Stimulated activated naive B cell treated with anti-CD40 and anti-IgM and Interleukin-4, amounts not matched to agents 10 μg/mL and 1 μg/mL and 100 μg/mL, for 72 hours (primary cell): Measurements from ENCODE around the gene PTPRD.

Source experiments
- ATAC-seq, 2 donors: fragments of 150-1000 bp; cut with Tn5 transposase; replicated peaks; 2 replicates each; pipeline ENCODE4 v1.10.0; 2021; ENCODE audit warnings: moderate library complexity in 1 of 2
- DNase-seq: peaks from one replicate; pipeline ENCODE4 v3.0.0; 2021
- H3K27ac Mint-ChIP-seq: one replicate; pipeline ENCODE4 v1.8.0; 2022; ENCODE audit warnings: mild to moderate bottlenecking, mixed read lengths
- H3K27me3 Mint-ChIP-seq, 2 donors: one replicate each; pipeline ENCODE4 v1.8.0; 2022; ENCODE audit warnings: mixed read lengths in 2 of 2
- H3K36me3 Mint-ChIP-seq, 2 donors: one replicate each; pipeline ENCODE4 v1.8.0; 2022; ENCODE audit warnings: mixed read lengths in 2 of 2, mild to moderate bottlenecking in 1 of 2
- H3K4me1 Mint-ChIP-seq, 2 donors: one replicate each; pipeline ENCODE4 v1.8.0; 2022; ENCODE audit warnings: mixed read lengths in 2 of 2, mild to moderate bottlenecking in 1 of 2
- H3K4me3 Mint-ChIP-seq, 2 donors: one replicate each; pipeline ENCODE4 v1.8.0; 2022; ENCODE audit warnings: mild to moderate bottlenecking in 2 of 2, mixed read lengths in 2 of 2, moderate library complexity in 1 of 2
- H3K9me3 Mint-ChIP-seq, 2 donors: one replicate each; pipeline ENCODE4 v1.8.0; 2022; ENCODE audit warnings: mixed read lengths in 2 of 2, mild to moderate bottlenecking in 1 of 2

The PTPRD gene

DNA sequence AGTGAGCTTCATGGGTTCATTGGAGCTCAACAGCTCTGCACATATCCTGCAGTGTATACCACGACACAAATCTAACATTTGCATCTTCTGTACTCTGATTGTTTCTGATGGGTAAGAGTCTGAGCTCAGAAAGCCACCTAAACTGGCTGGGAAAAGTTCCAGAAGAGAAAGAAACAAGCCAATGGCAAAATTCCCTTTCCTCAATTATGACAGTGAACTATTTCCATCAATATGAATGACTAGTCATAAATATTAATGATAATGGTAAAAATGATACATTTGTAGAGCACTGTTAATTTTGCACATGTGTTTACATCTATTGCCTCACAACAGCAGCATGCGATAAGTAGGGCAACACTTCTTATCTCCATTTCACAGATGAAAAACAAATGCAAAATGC, 1711.7 kb downstream of the PTPRD start:
- Mint-ChIP-seq H3K27ac (no peak overlapping the region), H3K27me3 (peaks cover 0 to 5% of the 10 kb centered on the region in 2 donors), H3K4me1 (no peaks in the 10 kb centered on the region), H3K4me3 (no peak overlapping the region), H3K9me3 (no peaks in the 10 kb centered on the region), H3K36me3 (no peaks in the 10 kb centered on the region)
- ATAC-seq (no peak), DNase-seq (no peak)

DNA sequence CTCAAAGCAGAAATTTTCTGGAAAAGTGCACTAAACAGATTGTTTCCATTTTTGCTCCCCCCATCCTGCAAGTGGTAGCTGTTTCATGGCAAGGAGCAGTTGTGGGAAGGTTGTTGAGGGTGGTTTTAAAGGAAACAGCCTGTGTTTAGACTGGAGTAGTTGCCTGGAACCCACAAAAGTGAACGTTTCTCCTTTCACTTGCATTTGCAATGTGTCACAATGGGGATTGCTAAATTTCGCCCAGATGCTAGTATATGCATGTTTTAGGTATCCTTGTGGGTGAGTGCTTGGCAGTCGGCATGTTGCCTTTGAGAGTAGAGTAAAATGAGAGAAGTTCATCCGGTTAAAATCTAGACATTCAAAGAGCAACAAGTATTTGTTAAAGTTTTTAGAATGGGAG, 1713.3 kb downstream of the PTPRD start:
- no peak overlapping the region for H3K27ac Mint-ChIP-seq
- H3K4me1 Mint-ChIP-seq: peaks cover 1 to 6% of the 10 kb centered on the region in 2 donors
- H3K27me3 Mint-ChIP-seq: peaks cover 0 to 6% of the 10 kb centered on the region in 2 donors
- no peak overlapping the region for H3K4me3 Mint-ChIP-seq
- no peaks in the 10 kb centered on the region for H3K9me3 Mint-ChIP-seq
- ATAC-seq (no peak), DNase-seq (no peak)
- no peaks in the 10 kb centered on the region for H3K36me3 Mint-ChIP-seq

DNA sequence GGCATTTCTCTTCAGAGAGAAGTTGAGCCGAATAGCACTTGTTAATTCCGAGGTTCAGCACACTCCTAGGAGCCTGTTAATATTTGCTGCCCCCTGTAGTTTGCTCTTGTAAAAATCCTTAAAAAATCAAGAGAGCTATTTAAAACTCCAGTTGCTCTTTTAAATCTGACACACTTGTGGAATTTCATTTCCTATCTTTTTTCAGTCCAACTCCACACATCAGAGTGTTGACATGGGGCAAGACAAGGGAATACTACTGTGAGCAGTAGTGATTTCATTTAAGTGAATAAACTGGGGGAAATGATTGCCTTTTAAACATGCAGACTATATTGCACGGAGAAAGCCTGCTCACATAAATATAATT, 1717.0 kb downstream of the PTPRD start:
- Mint-ChIP-seq H3K4me3 (no peak overlapping the region), H3K27ac (no peak overlapping the region), H3K27me3 (peaks cover 0 to 6% of the 10 kb centered on the region in 2 donors), H3K9me3 (no peaks in the 10 kb centered on the region), H3K4me1 (peaks cover 1 to 6% of the 10 kb centered on the region in 2 donors), H3K36me3 (no peaks in the 10 kb centered on the region)
- DNase-seq (no peak), ATAC-seq (peak; percentile 43 to 46)

DNA sequence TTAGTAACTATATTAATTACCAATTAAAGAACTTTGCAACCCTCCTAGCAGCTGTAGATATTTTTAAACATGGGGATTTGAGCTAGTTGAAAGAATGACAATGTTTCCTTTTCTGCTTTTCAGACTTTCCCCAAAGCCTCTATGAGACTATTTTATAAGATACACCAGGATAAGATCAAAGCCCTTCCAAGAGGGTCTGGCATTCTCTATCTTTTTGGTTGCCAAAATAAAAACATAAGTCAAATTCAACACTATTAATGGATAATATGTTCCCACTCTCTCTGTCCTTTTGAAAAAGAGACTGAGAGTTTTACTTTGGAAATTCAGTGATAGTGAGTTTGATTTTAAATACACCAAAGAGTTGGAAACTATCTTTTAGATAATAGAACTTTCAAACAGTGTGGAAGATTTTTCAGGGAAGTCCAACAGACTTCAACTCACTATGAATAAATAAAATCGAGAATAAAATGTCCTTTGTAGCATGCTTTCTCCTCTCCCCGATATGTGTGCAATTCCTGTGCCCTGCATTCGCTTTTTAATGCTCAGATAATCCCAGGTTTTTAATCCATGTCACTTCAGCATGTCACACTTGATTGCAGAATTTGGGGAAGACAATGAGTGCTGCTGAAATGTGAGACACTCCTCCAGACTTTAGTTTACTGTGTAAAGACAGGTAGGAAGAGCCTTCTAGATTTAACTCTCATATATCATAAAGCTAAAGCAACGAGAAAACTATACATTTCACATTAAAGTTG, 1717.5 kb downstream of the PTPRD start:
- DNase-seq: no peak
- Mint-ChIP-seq H3K4me3 (no peak overlapping the region), H3K36me3 (no peaks in the 10 kb centered on the region), H3K9me3 (no peaks in the 10 kb centered on the region), H3K27me3 (peaks cover 0 to 6% of the 10 kb centered on the region in 2 donors), H3K4me1 (peaks cover 1 to 6% of the 10 kb centered on the region in 2 donors), H3K27ac (no peak overlapping the region)
- ATAC-seq: no peak

DNA sequence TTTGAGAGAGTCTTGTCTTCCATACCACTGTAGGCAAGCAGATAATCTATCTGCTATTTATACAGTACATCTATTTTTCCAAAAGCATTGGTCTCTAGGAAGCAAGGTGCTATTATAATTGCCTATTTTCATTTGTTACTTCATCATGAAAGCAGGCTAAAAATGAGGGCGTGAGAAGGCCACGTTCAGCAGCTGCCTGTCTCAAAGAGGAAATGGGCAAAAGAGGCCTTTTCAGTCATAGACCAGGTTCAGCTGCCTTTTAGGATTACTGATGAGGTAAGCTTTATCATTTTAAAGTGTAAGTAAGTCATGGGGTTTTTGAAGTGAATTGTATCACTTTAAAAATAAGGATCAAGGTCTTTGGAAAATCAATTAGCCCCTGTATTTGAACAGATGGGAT, 1722.1 kb downstream of the PTPRD start:
- Mint-ChIP-seq H3K36me3 (no peaks in the 10 kb centered on the region), H3K27me3 (peaks cover 0 to 3% of the 10 kb centered on the region in 2 donors), H3K9me3 (no peaks in the 10 kb centered on the region), H3K4me3 (no peak overlapping the region), H3K4me1 (peaks cover 0 to 4% of the 10 kb centered on the region in 2 donors), H3K27ac (no peak overlapping the region)
- DNase-seq: no peak
- ATAC-seq: no peak

DNA sequence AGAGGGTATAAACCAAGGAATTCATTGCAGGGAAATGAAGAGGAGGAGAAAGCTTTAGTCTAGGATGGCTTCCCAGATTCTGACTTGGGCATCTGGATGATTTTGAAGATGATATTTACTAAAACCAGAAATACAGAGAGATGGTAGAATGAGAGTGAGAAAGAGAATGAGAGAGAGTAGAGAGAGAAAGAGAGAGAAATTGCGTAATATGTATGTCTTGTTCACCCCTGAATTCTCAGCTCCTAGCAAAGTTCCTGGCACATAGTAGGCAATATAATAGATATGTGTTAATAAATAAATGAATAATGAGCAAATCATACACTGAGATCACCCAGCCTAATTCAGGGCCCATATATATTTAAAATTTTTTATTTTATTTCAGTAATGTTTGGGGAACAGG, 1723.7 kb downstream of the PTPRD start:
- Mint-ChIP-seq H3K9me3 (no peaks in the 10 kb centered on the region), H3K4me3 (no peak overlapping the region), H3K36me3 (no peaks in the 10 kb centered on the region), H3K27ac (no peak overlapping the region), H3K4me1 (no peaks in the 10 kb centered on the region), H3K27me3 (no peaks in the 10 kb centered on the region)
- DNase-seq (no peak), ATAC-seq (no peak)

DNA sequence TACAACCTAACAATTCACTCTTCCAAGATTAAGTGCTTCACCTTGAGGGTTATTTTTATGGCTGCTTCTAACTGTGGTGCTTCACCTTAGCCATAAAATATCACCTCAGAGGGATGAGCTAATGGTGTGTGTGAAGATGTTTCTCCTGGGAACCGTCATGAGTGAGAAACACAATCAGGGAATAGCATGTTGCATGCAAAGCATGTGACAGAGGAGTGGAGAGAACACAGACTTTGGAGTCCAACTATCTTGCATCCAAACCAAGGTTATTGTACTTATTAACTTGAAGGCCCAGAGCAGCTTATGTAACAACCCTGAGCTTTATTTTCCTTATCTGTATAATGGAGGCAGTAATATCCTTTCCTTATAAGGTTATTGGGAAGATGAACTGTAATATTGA, 1724.2 kb downstream of the PTPRD start:
- Mint-ChIP-seq H3K9me3 (no peaks in the 10 kb centered on the region), H3K4me3 (no peak overlapping the region), H3K27ac (no peak overlapping the region), H3K36me3 (no peaks in the 10 kb centered on the region), H3K27me3 (no peaks in the 10 kb centered on the region), H3K4me1 (no peaks in the 10 kb centered on the region)
- no peak for DNase-seq
- no peak for ATAC-seq

DNA sequence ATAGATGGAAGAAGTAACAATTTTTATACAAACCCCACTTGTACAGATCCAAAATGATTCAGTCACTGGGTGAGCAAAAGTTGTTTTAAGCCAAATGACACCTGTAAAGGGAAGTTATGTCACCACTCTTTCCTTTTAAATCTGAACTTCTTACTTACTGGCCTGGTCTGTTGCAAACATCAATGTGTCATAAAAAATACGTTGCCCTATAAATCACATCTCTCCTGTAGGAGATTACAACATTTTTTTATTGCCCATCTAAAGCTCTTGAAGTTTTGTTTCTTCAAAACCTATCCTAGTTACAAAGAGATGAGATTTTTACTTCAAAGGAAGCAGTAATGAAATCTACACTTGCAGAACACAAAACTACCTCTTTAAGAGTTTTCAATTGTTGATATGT, 1725.4 kb downstream of the PTPRD start:
- no peak overlapping the region for H3K27ac Mint-ChIP-seq
- H3K9me3 Mint-ChIP-seq: no peaks in the 10 kb centered on the region
- no peak for DNase-seq
- ATAC-seq: no peak
- no peak overlapping the region for H3K4me3 Mint-ChIP-seq
- H3K4me1 Mint-ChIP-seq: no peaks in the 10 kb centered on the region
- no peaks in the 10 kb centered on the region for H3K27me3 Mint-ChIP-seq
- H3K36me3 Mint-ChIP-seq: no peaks in the 10 kb centered on the region

DNA sequence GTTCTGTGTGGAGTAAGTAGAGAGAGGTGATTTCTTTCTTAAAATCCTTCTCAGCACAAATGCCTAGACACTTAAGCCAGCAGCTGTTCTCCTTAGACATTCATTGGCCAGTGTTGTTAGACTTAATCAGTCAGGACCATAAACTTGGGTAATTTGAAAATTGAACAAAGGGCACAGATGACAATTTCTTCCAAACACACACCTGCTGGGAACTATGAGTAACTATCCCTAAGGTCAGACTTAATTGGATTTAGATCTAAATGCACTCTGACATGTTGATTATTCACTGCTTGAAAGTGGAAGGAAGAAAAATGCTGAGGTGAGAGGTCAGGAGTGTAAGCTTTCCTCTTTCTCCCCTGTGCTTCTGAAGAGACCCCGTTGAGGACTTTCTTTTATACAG, 1729.5 kb downstream of the PTPRD start:
- ATAC-seq (no peak), DNase-seq (no peak)
- Mint-ChIP-seq H3K27me3 (no peaks in the 10 kb centered on the region), H3K4me1 (no peaks in the 10 kb centered on the region), H3K9me3 (no peaks in the 10 kb centered on the region), H3K27ac (no peak overlapping the region), H3K4me3 (no peak overlapping the region), H3K36me3 (no peaks in the 10 kb centered on the region)

DNA sequence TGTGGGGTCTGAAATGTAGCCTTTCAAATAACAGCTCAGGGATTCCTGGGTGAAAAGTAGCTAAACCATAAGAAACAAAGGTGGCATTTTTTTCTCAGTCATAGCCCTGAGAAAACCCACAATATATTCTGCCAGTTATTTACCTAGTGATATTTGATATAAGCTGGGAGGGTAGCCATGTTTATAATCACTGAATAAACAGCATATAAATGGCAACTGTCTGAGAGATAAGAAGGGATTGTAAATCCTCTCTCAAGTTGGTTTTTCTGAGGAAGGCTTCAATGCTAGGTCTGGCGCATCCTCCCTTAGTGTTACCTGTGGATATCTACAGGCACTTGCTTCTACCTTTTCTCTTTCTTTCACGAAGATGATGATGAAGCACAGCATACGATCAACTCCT, 1732.7 kb downstream of the PTPRD start:
- no peaks in the 10 kb centered on the region for H3K27me3 Mint-ChIP-seq
- ATAC-seq (no peak), DNase-seq (no peak)
- H3K9me3 Mint-ChIP-seq: no peaks in the 10 kb centered on the region
- no peak overlapping the region for H3K4me3 Mint-ChIP-seq
- H3K36me3 Mint-ChIP-seq: no peaks in the 10 kb centered on the region
- no peaks in the 10 kb centered on the region for H3K4me1 Mint-ChIP-seq
- no peak overlapping the region for H3K27ac Mint-ChIP-seq

DNA sequence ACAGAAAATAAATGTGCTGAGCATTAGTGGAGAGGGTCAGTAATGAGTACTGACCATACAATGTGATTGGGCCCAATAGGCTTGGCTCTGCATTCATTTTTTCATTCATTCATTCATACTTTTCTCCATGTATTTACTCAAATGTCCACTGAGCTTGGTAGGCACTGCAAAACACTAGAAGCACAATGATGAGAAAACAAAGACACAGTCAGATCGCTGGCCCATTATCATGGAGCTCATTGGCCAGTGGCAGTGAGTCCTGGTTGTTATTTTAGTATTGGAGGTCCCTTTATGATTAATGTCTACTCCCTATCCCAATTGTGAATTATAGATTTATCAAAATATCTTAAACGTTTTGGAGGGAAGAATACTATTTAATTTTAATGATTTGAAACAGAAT, 1733.5 kb downstream of the PTPRD start:
- DNase-seq (no peak), ATAC-seq (no peak)
- H3K27ac Mint-ChIP-seq: no peak overlapping the region
- H3K4me1 Mint-ChIP-seq: no peaks in the 10 kb centered on the region
- H3K4me3 Mint-ChIP-seq: no peak overlapping the region
- no peaks in the 10 kb centered on the region for H3K9me3 Mint-ChIP-seq
- no peaks in the 10 kb centered on the region for H3K27me3 Mint-ChIP-seq
- H3K36me3 Mint-ChIP-seq: no peaks in the 10 kb centered on the region

DNA sequence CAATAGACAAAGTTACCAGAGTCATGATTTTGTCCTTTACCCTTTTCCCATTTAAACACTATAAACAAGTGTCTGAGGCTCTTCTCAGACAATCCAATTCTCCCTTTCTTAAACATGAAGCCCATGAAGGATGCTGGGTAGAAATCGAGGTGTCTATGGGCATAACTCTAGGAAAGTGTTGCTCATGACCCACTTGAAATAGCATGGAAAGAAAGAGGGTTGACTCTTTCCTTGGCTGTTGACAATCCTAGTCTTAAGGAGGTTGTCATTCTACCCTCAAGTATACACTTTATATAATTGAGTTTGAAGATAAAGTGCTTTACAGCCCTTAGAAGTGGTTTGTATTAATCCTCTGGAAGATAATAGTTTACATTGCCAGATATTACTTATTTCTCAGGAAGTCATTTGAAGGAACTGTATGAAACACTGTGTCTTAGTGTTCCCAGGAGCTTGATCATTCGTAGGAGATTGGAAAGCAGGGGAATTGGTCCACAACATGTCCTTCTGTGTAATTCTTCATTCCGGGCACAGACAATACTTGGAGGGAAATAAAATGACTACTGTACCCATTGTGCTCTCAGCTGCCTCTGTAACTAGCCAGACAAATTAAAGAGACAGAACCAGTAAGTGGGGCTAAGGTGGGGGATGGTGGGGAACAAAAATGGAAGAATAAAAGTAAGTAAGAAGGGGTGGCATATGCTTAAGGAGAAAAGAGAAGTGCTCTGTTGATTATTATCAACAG, 1734.9 kb downstream of the PTPRD start:
- no peaks in the 10 kb centered on the region for H3K9me3 Mint-ChIP-seq
- H3K36me3 Mint-ChIP-seq: no peaks in the 10 kb centered on the region
- H3K27ac Mint-ChIP-seq: no peak overlapping the region
- H3K4me1 Mint-ChIP-seq: peaks cover 0 to 1% of the 10 kb centered on the region in 2 donors
- no peaks in the 10 kb centered on the region for H3K27me3 Mint-ChIP-seq
- ATAC-seq: no peak
- no peak for DNase-seq
- H3K4me3 Mint-ChIP-seq: no peak overlapping the region

DNA sequence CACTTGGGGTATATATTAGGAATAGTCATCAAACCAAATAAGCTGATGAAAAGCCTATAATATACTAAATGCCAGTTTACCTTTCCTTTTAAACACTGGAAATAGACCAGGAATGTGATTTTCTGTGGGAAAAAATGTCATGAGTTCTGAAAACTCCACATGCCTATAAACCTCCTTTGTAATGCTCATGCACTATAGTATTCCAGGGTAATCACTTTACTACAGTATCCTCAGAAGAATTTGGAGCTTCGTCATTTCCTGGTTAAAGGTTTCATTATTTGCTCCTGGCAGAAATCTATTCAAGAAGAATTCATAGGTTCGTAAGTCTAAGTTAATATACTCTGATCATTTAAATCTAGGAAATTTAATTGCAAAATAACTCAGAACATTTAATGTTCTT, 1736.5 kb downstream of the PTPRD start:
- DNase-seq (no peak), ATAC-seq (no peak)
- Mint-ChIP-seq H3K27me3 (no peaks in the 10 kb centered on the region), H3K4me1 (peaks cover 0 to 1% of the 10 kb centered on the region in 2 donors), H3K36me3 (no peaks in the 10 kb centered on the region), H3K4me3 (no peak overlapping the region), H3K9me3 (no peaks in the 10 kb centered on the region), H3K27ac (no peak overlapping the region)

DNA sequence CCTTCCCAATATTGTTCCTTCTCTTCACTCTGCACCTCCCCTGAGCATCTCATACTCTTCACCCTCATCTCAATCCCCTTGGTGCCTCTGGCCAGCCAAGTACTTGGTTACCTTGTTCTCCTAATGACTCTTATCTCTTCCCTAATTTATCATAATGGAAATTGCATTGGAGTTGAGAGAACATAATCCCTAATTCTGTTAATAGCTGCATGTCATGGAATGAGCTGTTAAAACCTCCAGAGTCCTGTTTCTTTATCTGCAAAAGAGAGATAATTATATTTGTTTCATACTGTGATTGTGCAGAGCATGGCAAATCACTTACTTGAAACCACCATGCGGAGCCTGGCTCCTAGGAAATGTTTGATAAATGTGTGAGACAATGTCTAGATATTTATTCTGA, 1738.3 kb downstream of the PTPRD start:
- no peaks in the 10 kb centered on the region for H3K27me3 Mint-ChIP-seq
- H3K4me1 Mint-ChIP-seq: peaks cover 0 to 1% of the 10 kb centered on the region in 2 donors
- H3K36me3 Mint-ChIP-seq: no peaks in the 10 kb centered on the region
- no peak for DNase-seq
- no peak overlapping the region for H3K4me3 Mint-ChIP-seq
- H3K27ac Mint-ChIP-seq: no peak overlapping the region
- ATAC-seq: no peak
- no peaks in the 10 kb centered on the region for H3K9me3 Mint-ChIP-seq

DNA sequence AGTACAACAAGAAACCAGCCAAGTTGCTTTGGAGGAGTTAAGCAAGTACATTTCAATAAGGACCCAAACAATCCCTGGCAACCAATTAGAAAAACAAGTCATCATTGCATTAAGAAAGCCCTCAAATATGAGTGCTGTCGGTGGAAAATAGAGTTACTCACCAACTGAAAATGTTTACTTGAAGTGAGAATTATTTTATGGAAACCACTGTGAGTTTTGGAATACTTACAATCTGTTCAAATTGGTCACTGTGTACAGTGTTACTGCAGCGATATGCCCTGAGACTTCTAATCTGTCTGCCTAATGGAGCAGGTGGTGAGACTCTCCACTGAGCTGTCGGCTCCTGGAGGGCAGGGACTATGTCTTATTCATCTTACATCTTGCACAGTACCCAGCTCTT, 1740.0 kb downstream of the PTPRD start:
- H3K27ac Mint-ChIP-seq: no peak overlapping the region
- ATAC-seq: no peak

More for the DNA sequence above, 1740.0 kb downstream of the PTPRD start:
- peaks cover 0 to 1% of the 10 kb centered on the region in 2 donors for H3K4me1 Mint-ChIP-seq
- no peaks in the 10 kb centered on the region for H3K27me3 Mint-ChIP-seq
- H3K4me3 Mint-ChIP-seq: no peak overlapping the region
- H3K36me3 Mint-ChIP-seq: no peaks in the 10 kb centered on the region
- no peaks in the 10 kb centered on the region for H3K9me3 Mint-ChIP-seq
- no peak for DNase-seq
